OCI-LY1 (cell line): ENCODE data around the gene PIGH.

ENCODE experiments used
- EZH2 ChIP-seq: fragments of 200-600 bp; sonication (generic), shearing (Covaris generic); IDR thresholded peaks from 2 replicates; pipeline ENCODE4 v1.8.0; 2017; ENCODE audit warnings: borderline replicate concordance, mixed run types, mild to moderate bottlenecking, antibody characterized with exemption, low read length, moderate library complexity, mixed read lengths
- TF ChIP-seq, protein P1 (sequence below): fragments of 200-600 bp; sonication (generic), shearing (Covaris generic); IDR thresholded peaks from 2 replicates; pipeline ENCODE4 v1.5.1; 2017; ENCODE audit warnings: mild to moderate bottlenecking, antibody characterized with exemption, low read length, moderate library complexity, mixed read lengths

- TF ChIP-seq, protein P1, sequence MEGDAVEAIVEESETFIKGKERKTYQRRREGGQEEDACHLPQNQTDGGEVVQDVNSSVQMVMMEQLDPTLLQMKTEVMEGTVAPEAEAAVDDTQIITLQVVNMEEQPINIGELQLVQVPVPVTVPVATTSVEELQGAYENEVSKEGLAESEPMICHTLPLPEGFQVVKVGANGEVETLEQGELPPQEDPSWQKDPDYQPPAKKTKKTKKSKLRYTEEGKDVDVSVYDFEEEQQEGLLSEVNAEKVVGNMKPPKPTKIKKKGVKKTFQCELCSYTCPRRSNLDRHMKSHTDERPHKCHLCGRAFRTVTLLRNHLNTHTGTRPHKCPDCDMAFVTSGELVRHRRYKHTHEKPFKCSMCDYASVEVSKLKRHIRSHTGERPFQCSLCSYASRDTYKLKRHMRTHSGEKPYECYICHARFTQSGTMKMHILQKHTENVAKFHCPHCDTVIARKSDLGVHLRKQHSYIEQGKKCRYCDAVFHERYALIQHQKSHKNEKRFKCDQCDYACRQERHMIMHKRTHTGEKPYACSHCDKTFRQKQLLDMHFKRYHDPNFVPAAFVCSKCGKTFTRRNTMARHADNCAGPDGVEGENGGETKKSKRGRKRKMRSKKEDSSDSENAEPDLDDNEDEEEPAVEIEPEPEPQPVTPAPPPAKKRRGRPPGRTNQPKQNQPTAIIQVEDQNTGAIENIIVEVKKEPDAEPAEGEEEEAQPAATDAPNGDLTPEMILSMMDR: peak; percentile 98
- TF ChIP-seq EZH2: no peak
These were observed 28.6 kb downstream of the PIGH start for GRCh38 chr14:67571275-67571990.
